Activated CD4-positive, alpha-beta T cell treated with anti-CD3 and anti-CD28 coated beads, Interleukin-2, Interleukin-4, amounts not matched to agents 100 ng/mL and 50 ng/mL, durations not matched to agents 16 hours and 8 hours (primary cell): ENCODE measurements around the gene INO80C.
"Not testable (repeated sequence)": the region's sequence is repeated elsewhere in the genome, so short reads cannot be mapped to it uniquely, and the experiment has no call there.

Source experiments
- DNase-seq: peaks from one replicate; pipeline ENCODE4 v3.0.0-alpha.2; 2020; ENCODE audit warnings: low spot score

Gene INO80C

GRCh38 chr18:35458677-35459441 lies 38.9 kb downstream of the INO80C start:
- DNase-seq = no peak

- DNase-seq = no peak
Measured at GRCh38 chr18:35458271-35458670, 39.5 kb downstream of the INO80C start.

- no peak for DNase-seq
Measured at GRCh38 chr18:35457140-35457704, 40.5 kb downstream of the INO80C start.

GRCh38 chr18:35455926-35456763 lies 41.6 kb downstream of the INO80C start:
- DNase-seq = no peak

- no peak for DNase-seq
Measured at GRCh38 chr18:35454803-35455202, 43.0 kb downstream of the INO80C start.

GRCh38 chr18:35453065-35453464 lies 44.7 kb downstream of the INO80C start:
- DNase-seq = not testable (repeated sequence)

GRCh38 chr18:35451916-35452315 lies 45.8 kb downstream of the INO80C start:
- DNase-seq = no peak

GRCh38 chr18:35451032-35451431 lies 46.7 kb downstream of the INO80C start:
- DNase-seq = no peak

- DNase-seq = no peak
Measured at GRCh38 chr18:35444636-35445035, 53.1 kb downstream of the INO80C start.

GRCh38 chr18:35443847-35444246 lies 53.9 kb downstream of the INO80C start:
- no peak for DNase-seq

DNA sequence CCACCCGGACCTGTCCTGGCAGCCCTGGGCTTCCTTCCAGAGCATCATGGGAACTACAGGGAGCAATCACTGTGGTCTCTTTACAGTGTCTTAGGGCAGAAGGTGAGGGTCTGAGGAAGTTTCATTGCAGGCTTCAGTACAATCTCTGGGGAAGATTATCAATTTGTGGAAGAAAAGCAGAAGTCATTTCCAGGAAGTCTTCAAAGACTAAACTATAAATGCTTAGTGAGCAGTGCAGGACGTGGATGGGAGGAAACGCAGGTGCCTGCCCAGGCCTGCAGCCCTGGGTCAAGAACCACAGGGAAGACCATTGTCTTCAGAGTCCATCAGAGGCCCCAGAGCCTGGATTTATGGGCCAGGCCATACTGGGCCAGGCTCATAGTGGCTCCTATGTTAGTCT lies 54.3 kb downstream of the INO80C start:
- DNase-seq = no peak

- DNase-seq = no peak
Measured at GRCh38 chr18:35442701-35443100, 55.1 kb downstream of the INO80C start.

GRCh38 chr18:35441857-35442595 lies 55.7 kb downstream of the INO80C start:
- no peak for DNase-seq

- no peak for DNase-seq
Measured at GRCh38 chr18:35438480-35439234, 59.1 kb downstream of the INO80C start.

GRCh38 chr18:35437836-35438235 lies 59.9 kb downstream of the INO80C start:
- DNase-seq = no peak

DNA sequence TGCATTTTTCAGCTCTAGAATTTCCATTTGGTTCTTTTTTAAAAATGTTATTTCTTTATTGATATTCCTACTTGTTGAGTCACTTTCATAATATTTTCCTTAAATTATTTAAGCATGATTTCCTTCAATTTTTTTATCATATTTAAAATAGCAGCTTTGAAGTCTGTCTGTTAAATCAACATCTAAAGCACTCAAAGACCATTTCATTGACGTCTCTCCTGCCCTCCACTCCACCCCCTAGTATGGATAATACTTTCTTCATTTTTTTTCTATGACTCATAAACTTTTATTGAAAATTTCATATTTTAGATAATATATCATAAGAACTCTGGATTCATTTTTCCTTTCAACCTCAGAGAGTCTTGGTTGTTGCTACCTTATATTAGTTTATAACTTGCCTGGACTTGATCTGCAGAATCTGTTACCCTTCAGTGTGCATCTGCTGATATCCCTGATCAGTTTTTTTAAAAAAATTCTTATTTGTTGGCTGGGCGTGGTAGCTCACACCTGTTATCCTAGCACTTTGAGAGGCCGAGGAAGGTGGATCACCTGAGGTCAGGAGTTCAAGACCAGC lies 61.6 kb downstream of the INO80C start:
- no peak for DNase-seq

DNA sequence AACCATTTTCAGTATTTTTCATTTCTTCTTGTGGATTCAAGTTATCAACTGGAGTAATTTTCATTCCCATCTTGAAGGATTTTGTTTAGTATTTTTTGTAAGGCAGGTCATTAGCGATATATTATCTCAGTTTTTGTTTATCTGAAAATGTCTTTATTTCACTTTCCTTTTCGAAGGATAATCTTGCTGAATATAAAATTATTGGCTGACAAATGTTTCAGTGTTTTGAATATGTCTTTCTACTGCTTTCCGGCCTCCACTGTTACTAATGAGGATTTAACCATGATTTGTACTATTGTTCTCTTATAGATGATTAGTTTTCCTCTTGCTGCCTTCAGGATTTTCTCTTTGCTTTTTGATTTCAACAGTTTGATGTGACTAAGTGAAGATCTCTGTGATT lies 62.4 kb downstream of the INO80C start:
- no peak for DNase-seq

GRCh38 chr18:35432565-35433001 lies 65.2 kb downstream of the INO80C start:
- no peak for DNase-seq

DNA sequence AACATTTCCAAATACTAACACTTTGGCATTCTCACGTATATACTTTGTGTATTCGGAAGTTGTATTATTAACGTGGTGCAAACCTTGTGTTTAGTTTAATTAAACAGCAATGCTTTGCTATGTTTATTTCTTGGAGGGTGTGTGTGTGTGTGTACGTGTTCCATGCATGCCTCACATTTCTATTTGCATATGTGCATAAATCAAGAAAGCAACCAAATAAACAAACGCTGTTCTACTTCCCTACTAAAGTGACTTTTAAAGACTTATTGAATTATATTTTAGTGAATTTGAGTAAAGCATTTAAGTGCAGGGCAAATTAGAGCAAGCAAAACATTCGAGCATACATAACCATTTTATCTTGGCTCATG lies 66.4 kb downstream of the INO80C start:
- no peak for DNase-seq

GRCh38 chr18:35430721-35431373 lies 66.9 kb downstream of the INO80C start:
- no peak for DNase-seq

GRCh38 chr18:35426786-35427185 lies 71.0 kb downstream of the INO80C start:
- no peak for DNase-seq
